Neural progenitor cell (in vitro differentiated cells): ENCODE measurements around the gene TSPAN5.

Source experiments
- EZH2 ChIP-seq: fragments of 200-600 bp; sonication (generic); IDR thresholded peaks from 2 replicates; pipeline ENCODE4 v1.6.1; 2017; ENCODE audit warnings: antibody characterized with exemption, mild to moderate bottlenecking, moderate library complexity
- EZH2phosphoT487 ChIP-seq: fragments of 200-600 bp; sonication (generic); IDR thresholded peaks from 2 replicates; pipeline ENCODE4 v1.6.1; 2017; ENCODE audit warnings: antibody characterized with exemption
- TF ChIP-seq, protein P1 (sequence below): fragments of 200-600 bp; sonication (generic); IDR thresholded peaks from 2 replicates; pipeline ENCODE4 v1.5.1; 2017; ENCODE audit warnings: antibody characterized with exemption, mild to moderate bottlenecking

DNA sequence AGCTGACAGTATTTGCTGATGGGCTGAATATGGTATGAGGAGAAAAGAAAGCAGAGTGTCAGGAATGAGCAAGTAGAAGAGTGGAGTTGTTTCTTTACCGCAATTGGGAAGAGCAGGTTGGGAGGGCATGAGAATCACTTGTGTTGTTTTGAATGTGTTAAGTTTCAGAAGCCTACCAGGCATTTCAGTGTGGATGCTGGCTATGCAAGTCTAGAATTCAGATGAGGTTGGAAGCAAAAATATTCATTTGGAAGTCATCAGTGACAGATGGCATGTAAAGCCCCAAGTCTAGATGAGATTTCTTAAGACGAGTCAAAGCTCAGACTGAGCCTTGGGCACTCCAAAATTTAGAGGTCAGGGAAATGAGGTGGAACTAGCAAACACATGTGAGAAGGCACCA, 156.4 kb downstream of the TSPAN5 start:
- TF ChIP-seq, protein P1, sequence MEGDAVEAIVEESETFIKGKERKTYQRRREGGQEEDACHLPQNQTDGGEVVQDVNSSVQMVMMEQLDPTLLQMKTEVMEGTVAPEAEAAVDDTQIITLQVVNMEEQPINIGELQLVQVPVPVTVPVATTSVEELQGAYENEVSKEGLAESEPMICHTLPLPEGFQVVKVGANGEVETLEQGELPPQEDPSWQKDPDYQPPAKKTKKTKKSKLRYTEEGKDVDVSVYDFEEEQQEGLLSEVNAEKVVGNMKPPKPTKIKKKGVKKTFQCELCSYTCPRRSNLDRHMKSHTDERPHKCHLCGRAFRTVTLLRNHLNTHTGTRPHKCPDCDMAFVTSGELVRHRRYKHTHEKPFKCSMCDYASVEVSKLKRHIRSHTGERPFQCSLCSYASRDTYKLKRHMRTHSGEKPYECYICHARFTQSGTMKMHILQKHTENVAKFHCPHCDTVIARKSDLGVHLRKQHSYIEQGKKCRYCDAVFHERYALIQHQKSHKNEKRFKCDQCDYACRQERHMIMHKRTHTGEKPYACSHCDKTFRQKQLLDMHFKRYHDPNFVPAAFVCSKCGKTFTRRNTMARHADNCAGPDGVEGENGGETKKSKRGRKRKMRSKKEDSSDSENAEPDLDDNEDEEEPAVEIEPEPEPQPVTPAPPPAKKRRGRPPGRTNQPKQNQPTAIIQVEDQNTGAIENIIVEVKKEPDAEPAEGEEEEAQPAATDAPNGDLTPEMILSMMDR, result no peak
- no peak for TF ChIP-seq EZH2
- no peak for TF ChIP-seq EZH2phosphoT487
